ENCODE measurements around the gene IARS1. TPM values are rescaled to one million over a fixed set of nuclear protein-coding genes. Genes with fewer than 3 reads are reported as not detected.

IARS1 gene
- total and polyA plus RNA-seq, 2 of the 13 experiments (the other 11 are each of a cell fraction or from before 2014, with no cell fraction given), result 55.9 to 185 TPM

DNA sequence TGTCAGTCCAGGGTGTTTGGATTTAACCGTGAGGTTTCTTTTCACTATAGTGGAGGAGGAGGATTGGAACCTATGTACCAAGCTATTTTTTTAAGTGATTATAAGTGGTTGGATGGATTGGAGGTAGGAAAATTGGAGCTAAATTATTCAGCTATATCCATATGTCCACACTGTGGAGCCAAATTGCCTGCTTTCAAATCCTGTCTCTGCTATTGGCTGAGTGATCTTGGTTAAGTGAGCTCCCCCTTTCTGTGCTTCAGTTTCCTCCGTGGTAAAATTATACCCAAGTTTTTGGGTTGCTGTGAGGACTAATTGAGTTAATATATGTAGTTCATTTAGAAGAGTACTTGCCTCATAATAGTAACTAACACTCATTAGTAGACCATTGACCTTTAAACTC lies 34.7 kb upstream of the IARS1 start:
- no TSS peak for BruUV-seq (replicated peaks)
- Histone ChIP-seq H4K20me1 (ENCODE audit: insufficient read depth, low read length) (no peaks in the 10 kb centered on the region), H3K27ac (ENCODE audit: extremely low read length, insufficient read depth, low read length) (no peak overlapping the region), H3K4me3 (replicated peaks in 1 of 3; ENCODE audit: insufficient read depth in 1 of 3, low read depth in 2 of 3, low read length in 3 of 3) (no peak overlapping the region), H3K9ac (ENCODE audit: insufficient read depth, low read depth, low read length) (no peak overlapping the region), H3K36me3 (replicated peaks in 1 of 2; ENCODE audit: control insufficient read depth in 1 of 2, insufficient read depth in 2 of 2, low read length in 2 of 2) (0 out of 5 replicates have a peak, but pooled peaks cover 0 to under 1% of the 10 kb centered on the region in 2 experiments), H3K4me2 (ENCODE audit: low read depth, low read length) (no peak overlapping the region), H3K4me1 (ENCODE audit: insufficient read depth, low read length) (peaks cover 35% of the 10 kb centered on the region), H2AFZ (ENCODE audit: low read length) (no peak overlapping the region), H3K79me2 (ENCODE audit: insufficient read depth, low read length) (peaks cover 25% of the 10 kb centered on the region), H3K9me3 (ENCODE audit: low read length) (no peaks in the 10 kb centered on the region), H3K27me3 (ENCODE audit: control insufficient read depth in 1 of 2, insufficient read depth in 2 of 2, low read length in 2 of 2) (no peaks in the 10 kb centered on the region; a peak in 1 of 5 replicates)
- ATAC-seq (no peak), DNase-seq (ENCODE audit: low spot score) (peak; percentile 28), FAIRE-seq (peak; percentile 61)
- TF ChIP-seq ZNF709 (CRISPR knock-in tag; IDR thresholded peaks at IDR 0.05), result no peak
- TF ChIP-seq, protein P1, sequence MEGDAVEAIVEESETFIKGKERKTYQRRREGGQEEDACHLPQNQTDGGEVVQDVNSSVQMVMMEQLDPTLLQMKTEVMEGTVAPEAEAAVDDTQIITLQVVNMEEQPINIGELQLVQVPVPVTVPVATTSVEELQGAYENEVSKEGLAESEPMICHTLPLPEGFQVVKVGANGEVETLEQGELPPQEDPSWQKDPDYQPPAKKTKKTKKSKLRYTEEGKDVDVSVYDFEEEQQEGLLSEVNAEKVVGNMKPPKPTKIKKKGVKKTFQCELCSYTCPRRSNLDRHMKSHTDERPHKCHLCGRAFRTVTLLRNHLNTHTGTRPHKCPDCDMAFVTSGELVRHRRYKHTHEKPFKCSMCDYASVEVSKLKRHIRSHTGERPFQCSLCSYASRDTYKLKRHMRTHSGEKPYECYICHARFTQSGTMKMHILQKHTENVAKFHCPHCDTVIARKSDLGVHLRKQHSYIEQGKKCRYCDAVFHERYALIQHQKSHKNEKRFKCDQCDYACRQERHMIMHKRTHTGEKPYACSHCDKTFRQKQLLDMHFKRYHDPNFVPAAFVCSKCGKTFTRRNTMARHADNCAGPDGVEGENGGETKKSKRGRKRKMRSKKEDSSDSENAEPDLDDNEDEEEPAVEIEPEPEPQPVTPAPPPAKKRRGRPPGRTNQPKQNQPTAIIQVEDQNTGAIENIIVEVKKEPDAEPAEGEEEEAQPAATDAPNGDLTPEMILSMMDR (CRISPR knock-in tag; IDR thresholded peaks at IDR 0.05), result peak; percentile 41
- TF ChIP-seq STAG1 (CRISPR knock-in tag; IDR thresholded peaks at IDR 0.05), result peak; percentile 34
- no peak for TF ChIP-seq ZMYM2 (CRISPR knock-in tag; IDR thresholded peaks at IDR 0.05)
- no peak for TF ChIP-seq ZSCAN9 (CRISPR knock-in tag; IDR thresholded peaks at IDR 0.05; ENCODE audit: borderline replicate concordance)
- TF ChIP-seq ZNF772 (CRISPR knock-in tag; IDR thresholded peaks at IDR 0.05), result no peak
- TF ChIP-seq DR1 (CRISPR knock-in tag; IDR thresholded peaks at IDR 0.05), result no peak
- TF ChIP-seq SKI (IDR thresholded peaks at IDR 0.05; ENCODE audit: partially characterized antibody), result no peak
- TF ChIP-seq ZBTB43 (CRISPR knock-in tag; conservative IDR thresholded peaks at IDR 0.05), result no peak
- no peak for TF ChIP-seq ZNF615 (CRISPR knock-in tag; IDR thresholded peaks at IDR 0.05; ENCODE audit: borderline replicate concordance)
- no peak for TF ChIP-seq CERS6 (CRISPR knock-in tag; IDR thresholded peaks at IDR 0.05)
- TF ChIP-seq PAXIP1 (CRISPR knock-in tag; conservative IDR thresholded peaks at IDR 0.05), result no peak
- ChIA-PET POLR2A (no interaction called here), CTCF (ENCODE audit: low intra/inter-chr PET ratio, low total read pairs) (no interaction called here)
- in situ Hi-C loops (cut with HindIII; ENCODE audit: extremely low pct_ligation_motif_present, low pct_unique_long_range_greater_than_20kb) (loop anchor here (10.0 kb wide), 1 partner anchor 307 kb away; no protein-coding TSS in a partner anchor), intact Hi-C loops (cut with micrococcal nuclease; ENCODE audit: unreplicated experiment) (no loop called here)
- 57% methylated on average over 2 of the region's 2 CpGs for WGBS (ENCODE audit: low lambda C conversion rate)
